ENCODE data around the gene PDE3A.

PDE3A gene

GRCh38 chr12:20392339-20392738, 24.0 kb downstream of the PDE3A start:
- H3K4me1 Mint-ChIP-seq (ENCODE audit: low read depth), result no peaks in the 10 kb centered on the region
- no peak overlapping the region for H3K27ac Mint-ChIP-seq
- H3K36me3 Mint-ChIP-seq (ENCODE audit: low read depth), result no peaks in the 10 kb centered on the region
- no peaks in the 10 kb centered on the region for H3K9me3 Mint-ChIP-seq
- H3K27me3 Mint-ChIP-seq (ENCODE audit: low read depth), result no peaks in the 10 kb centered on the region
- H3K4me3 Mint-ChIP-seq, result no peak overlapping the region

- Mint-ChIP-seq H3K36me3 (ENCODE audit: low read depth) (no peaks in the 10 kb centered on the region), H3K27me3 (ENCODE audit: low read depth) (no peaks in the 10 kb centered on the region), H3K27ac (no peak overlapping the region), H3K4me1 (ENCODE audit: low read depth) (no peaks in the 10 kb centered on the region), H3K9me3 (no peaks in the 10 kb centered on the region), H3K4me3 (no peak overlapping the region)
These were observed 25.4 kb downstream of the PDE3A start for GRCh38 chr12:20393707-20394106.

GRCh38 chr12:20395791-20396550, 27.6 kb downstream of the PDE3A start:
- H3K4me3 Mint-ChIP-seq, result no peak overlapping the region
- H3K4me1 Mint-ChIP-seq (ENCODE audit: low read depth), result no peaks in the 10 kb centered on the region
- H3K9me3 Mint-ChIP-seq, result no peaks in the 10 kb centered on the region
- no peak overlapping the region for H3K27ac Mint-ChIP-seq
- no peaks in the 10 kb centered on the region for H3K27me3 Mint-ChIP-seq (ENCODE audit: low read depth)
- no peaks in the 10 kb centered on the region for H3K36me3 Mint-ChIP-seq (ENCODE audit: low read depth)

GRCh38 chr12:20398686-20399085, 30.3 kb downstream of the PDE3A start:
- H3K27ac Mint-ChIP-seq, result no peak overlapping the region
- no peaks in the 10 kb centered on the region for H3K36me3 Mint-ChIP-seq (ENCODE audit: low read depth)
- no peaks in the 10 kb centered on the region for H3K27me3 Mint-ChIP-seq (ENCODE audit: low read depth)
- no peaks in the 10 kb centered on the region for H3K4me1 Mint-ChIP-seq (ENCODE audit: low read depth)
- H3K9me3 Mint-ChIP-seq, result no peaks in the 10 kb centered on the region
- H3K4me3 Mint-ChIP-seq, result no peak overlapping the region

- no peak overlapping the region for H3K27ac Mint-ChIP-seq
- no peaks in the 10 kb centered on the region for H3K36me3 Mint-ChIP-seq (ENCODE audit: low read depth)
- H3K9me3 Mint-ChIP-seq, result no peaks in the 10 kb centered on the region
- H3K27me3 Mint-ChIP-seq (ENCODE audit: low read depth), result no peaks in the 10 kb centered on the region
- H3K4me1 Mint-ChIP-seq (ENCODE audit: low read depth), result no peaks in the 10 kb centered on the region
- H3K4me3 Mint-ChIP-seq, result no peak overlapping the region
These were observed 31.7 kb downstream of the PDE3A start for GRCh38 chr12:20400003-20400402.

GRCh38 chr12:20403230-20403629, 34.9 kb downstream of the PDE3A start:
- no peaks in the 10 kb centered on the region for H3K4me1 Mint-ChIP-seq (ENCODE audit: low read depth)
- H3K4me3 Mint-ChIP-seq, result no peak overlapping the region
- H3K36me3 Mint-ChIP-seq (ENCODE audit: low read depth), result no peaks in the 10 kb centered on the region
- H3K27me3 Mint-ChIP-seq (ENCODE audit: low read depth), result no peaks in the 10 kb centered on the region
- no peak overlapping the region for H3K27ac Mint-ChIP-seq
- H3K9me3 Mint-ChIP-seq, result no peaks in the 10 kb centered on the region

- Mint-ChIP-seq H3K4me1 (ENCODE audit: low read depth) (no peaks in the 10 kb centered on the region), H3K4me3 (no peak overlapping the region), H3K27ac (no peak overlapping the region), H3K9me3 (no peaks in the 10 kb centered on the region), H3K27me3 (ENCODE audit: low read depth) (no peaks in the 10 kb centered on the region), H3K36me3 (ENCODE audit: low read depth) (no peaks in the 10 kb centered on the region)
These were observed 36.4 kb downstream of the PDE3A start for GRCh38 chr12:20404576-20405346.

- Mint-ChIP-seq H3K4me3 (no peak overlapping the region), H3K4me1 (ENCODE audit: low read depth) (no peaks in the 10 kb centered on the region), H3K27ac (no peak overlapping the region), H3K36me3 (ENCODE audit: low read depth) (no peaks in the 10 kb centered on the region), H3K27me3 (ENCODE audit: low read depth) (no peaks in the 10 kb centered on the region), H3K9me3 (no peaks in the 10 kb centered on the region)
These were observed 41.5 kb downstream of the PDE3A start for GRCh38 chr12:20409607-20410377.

GRCh38 chr12:20410734-20411133, 42.4 kb downstream of the PDE3A start:
- Mint-ChIP-seq H3K4me1 (ENCODE audit: low read depth) (no peaks in the 10 kb centered on the region), H3K9me3 (no peaks in the 10 kb centered on the region), H3K4me3 (no peak overlapping the region), H3K27ac (no peak overlapping the region), H3K27me3 (ENCODE audit: low read depth) (no peaks in the 10 kb centered on the region), H3K36me3 (ENCODE audit: low read depth) (no peaks in the 10 kb centered on the region)

GRCh38 chr12:20411345-20411744, 43.0 kb downstream of the PDE3A start:
- no peak overlapping the region for H3K4me3 Mint-ChIP-seq
- no peaks in the 10 kb centered on the region for H3K9me3 Mint-ChIP-seq
- H3K4me1 Mint-ChIP-seq (ENCODE audit: low read depth), result no peaks in the 10 kb centered on the region
- H3K27me3 Mint-ChIP-seq (ENCODE audit: low read depth), result no peaks in the 10 kb centered on the region
- no peak overlapping the region for H3K27ac Mint-ChIP-seq
- H3K36me3 Mint-ChIP-seq (ENCODE audit: low read depth), result no peaks in the 10 kb centered on the region

GRCh38 chr12:20415028-20415427, 46.7 kb downstream of the PDE3A start:
- H3K36me3 Mint-ChIP-seq (ENCODE audit: low read depth), result no peaks in the 10 kb centered on the region
- no peak overlapping the region for H3K4me3 Mint-ChIP-seq
- H3K27ac Mint-ChIP-seq, result no peak overlapping the region
- H3K4me1 Mint-ChIP-seq (ENCODE audit: low read depth), result no peaks in the 10 kb centered on the region
- no peaks in the 10 kb centered on the region for H3K9me3 Mint-ChIP-seq
- no peaks in the 10 kb centered on the region for H3K27me3 Mint-ChIP-seq (ENCODE audit: low read depth)

- Mint-ChIP-seq H3K36me3 (ENCODE audit: low read depth) (no peaks in the 10 kb centered on the region), H3K27me3 (ENCODE audit: low read depth) (no peaks in the 10 kb centered on the region), H3K9me3 (no peaks in the 10 kb centered on the region), H3K4me1 (ENCODE audit: low read depth) (no peaks in the 10 kb centered on the region), H3K27ac (no peak overlapping the region), H3K4me3 (no peak overlapping the region)
These were observed 47.3 kb downstream of the PDE3A start for GRCh38 chr12:20415641-20416040.

GRCh38 chr12:20420557-20420956, 52.2 kb downstream of the PDE3A start:
- Mint-ChIP-seq H3K27ac (no peak overlapping the region), H3K36me3 (ENCODE audit: low read depth) (no peaks in the 10 kb centered on the region), H3K9me3 (no peaks in the 10 kb centered on the region), H3K4me1 (ENCODE audit: low read depth) (no peaks in the 10 kb centered on the region), H3K27me3 (ENCODE audit: low read depth) (no peaks in the 10 kb centered on the region), H3K4me3 (no peak overlapping the region)

- Mint-ChIP-seq H3K27ac (no peak overlapping the region), H3K36me3 (ENCODE audit: low read depth) (no peaks in the 10 kb centered on the region), H3K27me3 (ENCODE audit: low read depth) (no peaks in the 10 kb centered on the region), H3K4me1 (ENCODE audit: low read depth) (no peaks in the 10 kb centered on the region), H3K9me3 (no peaks in the 10 kb centered on the region), H3K4me3 (no peak overlapping the region)
These were observed 53.1 kb downstream of the PDE3A start for GRCh38 chr12:20421421-20421820.

- Mint-ChIP-seq H3K4me1 (ENCODE audit: low read depth) (no peaks in the 10 kb centered on the region), H3K36me3 (ENCODE audit: low read depth) (no peaks in the 10 kb centered on the region), H3K27ac (no peak overlapping the region), H3K9me3 (no peaks in the 10 kb centered on the region), H3K4me3 (no peak overlapping the region), H3K27me3 (ENCODE audit: low read depth) (no peaks in the 10 kb centered on the region)
These were observed 55.2 kb downstream of the PDE3A start for GRCh38 chr12:20423557-20423956.
